Measurements from ENCODE around the gene KDELR3. TPM values are rescaled to one million over a fixed set of nuclear protein-coding genes. Genes with fewer than 3 reads are reported as not detected.
A peak's percentile ranks its signal among the peaks of the same experiment; 100 is the strongest.

The KDELR3 gene
- total and polyA plus RNA-seq, 2 of the 8 experiments (the other 6 are each of a cell fraction or from before 2014, with no cell fraction given), result 7.9 to 13.0 TPM

DNA sequence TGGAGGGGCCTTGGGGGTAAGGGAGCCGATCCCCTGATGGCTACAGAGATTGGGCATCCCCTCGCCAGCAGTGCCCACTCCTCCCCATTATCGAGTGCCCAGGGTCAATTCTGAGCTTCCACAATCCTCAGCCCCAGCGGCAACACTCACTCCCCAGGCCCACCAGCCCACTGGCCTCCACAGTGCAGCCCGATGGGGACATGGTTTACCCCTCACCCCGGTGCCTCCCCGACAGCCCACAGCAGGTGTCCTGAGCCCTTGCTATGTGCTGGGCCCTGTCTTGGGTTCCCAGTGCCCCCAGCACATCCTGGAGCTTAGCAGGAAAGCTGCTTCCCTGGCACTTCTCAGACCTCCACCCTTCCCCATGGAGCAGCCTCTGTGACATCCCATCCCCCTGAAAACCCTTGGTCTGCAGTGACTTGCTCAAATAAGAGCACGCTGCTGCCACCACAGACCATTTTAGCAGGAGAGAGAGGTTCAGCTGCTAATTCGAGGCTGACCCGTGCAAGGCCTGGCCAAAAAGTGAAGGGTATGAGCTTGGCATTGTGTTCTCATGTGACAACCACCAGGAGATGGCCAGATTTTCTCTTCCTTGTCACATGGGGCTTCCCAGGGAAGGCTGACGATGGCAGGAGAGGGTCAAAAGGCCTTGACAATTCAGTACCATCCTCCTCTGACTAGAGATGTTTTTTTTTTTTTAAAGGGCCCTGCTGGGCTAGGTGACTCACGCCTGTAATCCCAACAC lies 36.5 kb upstream of the KDELR3 start:
- Histone ChIP-seq H4K8ac (ENCODE audit: extremely low read depth, insufficient read depth, low read length) (peak overlapping the region; percentile 53; the same call in 1 of the 2 replicates), H3K27me3 (replicated peaks in 1 of 4; ENCODE audit: control insufficient read depth in 3 of 4, extremely low read depth in 1 of 4, insufficient read depth in 3 of 4, low read length in 3 of 4) (no peaks in the 10 kb centered on the region), H2BK15ac (ENCODE audit: low read length) (no peak overlapping the region), H3K79me2 (ENCODE audit: control insufficient read depth in 1 of 2, insufficient read depth in 2 of 2, low read length in 2 of 2) (no peaks in the 10 kb centered on the region), H2AK5ac (ENCODE audit: low read depth, low read length) (no peak overlapping the region), H3K18ac (ENCODE audit: extremely low read depth, low read length) (no peak overlapping the region), H3K23ac (ENCODE audit: insufficient read length) (no peak overlapping the region), H3K9me3 (ENCODE audit: insufficient read depth in 2 of 2, low read depth in 1 of 2, low read length in 1 of 2) (no peaks in the 10 kb centered on the region), H3K14ac (ENCODE audit: insufficient read length) (no peak overlapping the region), H2BK20ac (ENCODE audit: low read length) (no peak overlapping the region), H2BK12ac (ENCODE audit: low read depth, low read length) (no peak overlapping the region), H3K27ac (ENCODE audit: low read depth, low read length) (no peak overlapping the region), H3K23me2 (ENCODE audit: low read depth, low read length) (no peaks in the 10 kb centered on the region), H3K4me3 (ENCODE audit: extremely low read depth in 1 of 4, insufficient read depth in 2 of 4, low read depth in 3 of 4, low read length in 4 of 4) (no peak overlapping the region), H3K9ac (replicated peaks in 1 of 4; ENCODE audit: extremely low read depth in 1 of 4, low read depth in 3 of 4, low read length in 3 of 4) (no peak overlapping the region), H2AFZ (ENCODE audit: low read length) (no peak overlapping the region), H3K4me2 (ENCODE audit: insufficient read depth in 1 of 2, low read depth in 2 of 2, low read length in 2 of 2) (no peak overlapping the region), H4K5ac (ENCODE audit: insufficient read length, low read depth, low read length) (no peak overlapping the region), H3K36me3 (ENCODE audit: control insufficient read depth in 2 of 4, insufficient read depth in 4 of 4, low read length in 3 of 4) (no peaks in the 10 kb centered on the region), H3K4ac (replicated peaks; ENCODE audit: insufficient read length, low read depth, low read length) (no peak overlapping the region), H2BK5ac (ENCODE audit: low read depth, low read length) (0 out of 2 replicates have a peak overlapping the region, but pooled peaks have one; percentile 10), H3K79me1 (ENCODE audit: low read depth, low read length) (no peaks in the 10 kb centered on the region), H3K4me1 (replicated peaks in 1 of 4; ENCODE audit: control insufficient read depth in 3 of 4, insufficient read depth in 4 of 4, low read length in 3 of 4) (peaks cover 0 to 2% (median 0%) of the 10 kb centered on the region in 4 experiments; a peak in 4 of 7 replicates), H3K56ac (replicated peaks; ENCODE audit: insufficient read length, low read depth, low read length) (no peak overlapping the region), H2BK120ac (replicated peaks; ENCODE audit: low read depth, low read length) (no peak overlapping the region), H4K91ac (replicated peaks; ENCODE audit: insufficient read length, low read length) (no peak overlapping the region), H4K20me1 (replicated peaks in 1 of 2; ENCODE audit: control insufficient read depth in 1 of 2, insufficient read depth in 2 of 2, low read length in 2 of 2) (no peaks in the 10 kb centered on the region)
- 92% methylated on average over 12 of the region's 12 CpGs; no CpG with 5 or more reads in 1 of the 2 experiments for WGBS, 2 experiments (ENCODE audit: extremely low coverage in 1 of 2, insufficient coverage in 1 of 2, insufficient read length in 1 of 2, insufficient replicate concordance in 2 of 2, low coverage in 1 of 2, low lambda C conversion rate in 2 of 2, missing lambda C conversion rate in 1 of 2)
- CTCF ChIA-PET (ENCODE audit: partially characterized antibody), result interaction anchor here (0.6 to 7.9 kb wide), 6 partner anchors 11 to 311 kb away, joined by 3 to 78 read pairs (median 4); no protein-coding TSS in a partner anchor
- POLR2A ChIA-PET (ENCODE audit: partially characterized antibody), result interaction anchor here (0.7 to 1.2 kb wide), 4 partner anchors 9 to 257 kb away, joined by 3 to 5 read pairs (median 3); no protein-coding TSS in a partner anchor
- DNase-seq (ENCODE audit: low read depth in 1 of 2, low spot score in 2 of 2) (no peak), FAIRE-seq (no peak)
- TF ChIP-seq E2F6 (IDR thresholded peaks at IDR 0.05), result no peak
- TF ChIP-seq GTF2F1 (IDR thresholded peaks at IDR 0.05; ENCODE audit: borderline replicate concordance, low read depth, low read length), result no peak
- TF ChIP-seq KDM4A (IDR thresholded peaks at IDR 0.05; ENCODE audit: low read depth, low read length, severe bottlenecking), result no peak
- TF ChIP-seq, protein P1, sequence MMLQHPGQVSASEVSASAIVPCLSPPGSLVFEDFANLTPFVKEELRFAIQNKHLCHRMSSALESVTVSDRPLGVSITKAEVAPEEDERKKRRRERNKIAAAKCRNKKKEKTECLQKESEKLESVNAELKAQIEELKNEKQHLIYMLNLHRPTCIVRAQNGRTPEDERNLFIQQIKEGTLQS (IDR thresholded peaks at IDR 0.05; ENCODE audit: insufficient read depth, low read depth, low read length), result no peak
- TF ChIP-seq BRCA1 (IDR thresholded peaks at IDR 0.05; ENCODE audit: low read depth, low read length), result no peak
- no peak for TF ChIP-seq ZNF274 (IDR thresholded peaks at IDR 0.05; ENCODE audit: borderline replicate concordance, extremely low read depth, low read length)
- no peak for TF ChIP-seq YY1 (IDR thresholded peaks at IDR 0.05; ENCODE audit: low read depth, low read length)
- no peak for TF ChIP-seq CBX5 (IDR thresholded peaks at IDR 0.05; ENCODE audit: low read depth, low read length)
- no peak for TF ChIP-seq SAP30 (IDR thresholded peaks at IDR 0.05; ENCODE audit: insufficient read depth, insufficient replicate concordance, low read length)
- TF ChIP-seq KDM5A (IDR thresholded peaks at IDR 0.05; ENCODE audit: low read length), result no peak
- TF ChIP-seq NRF1 (IDR thresholded peaks at IDR 0.05; ENCODE audit: low read depth, low read length), result no peak
